ENCODE measurements around the gene TSC22D3. TPM values are rescaled to one million over a fixed set of nuclear protein-coding genes. Genes with fewer than 3 reads are reported as not detected.
A peak's percentile ranks its signal among the peaks of the same experiment; 100 is the strongest.
"Not testable (repeated sequence)": the region's sequence is repeated elsewhere in the genome, so short reads cannot be mapped to it uniquely, and the experiment has no call there.

Gene TSC22D3
- total RNA-seq, result 1,000 to 10,000 TPM in 1 of 6 donors, 100 to 1,000 TPM in 5; 309 to 1,061 (median 406) TPM

DNA sequence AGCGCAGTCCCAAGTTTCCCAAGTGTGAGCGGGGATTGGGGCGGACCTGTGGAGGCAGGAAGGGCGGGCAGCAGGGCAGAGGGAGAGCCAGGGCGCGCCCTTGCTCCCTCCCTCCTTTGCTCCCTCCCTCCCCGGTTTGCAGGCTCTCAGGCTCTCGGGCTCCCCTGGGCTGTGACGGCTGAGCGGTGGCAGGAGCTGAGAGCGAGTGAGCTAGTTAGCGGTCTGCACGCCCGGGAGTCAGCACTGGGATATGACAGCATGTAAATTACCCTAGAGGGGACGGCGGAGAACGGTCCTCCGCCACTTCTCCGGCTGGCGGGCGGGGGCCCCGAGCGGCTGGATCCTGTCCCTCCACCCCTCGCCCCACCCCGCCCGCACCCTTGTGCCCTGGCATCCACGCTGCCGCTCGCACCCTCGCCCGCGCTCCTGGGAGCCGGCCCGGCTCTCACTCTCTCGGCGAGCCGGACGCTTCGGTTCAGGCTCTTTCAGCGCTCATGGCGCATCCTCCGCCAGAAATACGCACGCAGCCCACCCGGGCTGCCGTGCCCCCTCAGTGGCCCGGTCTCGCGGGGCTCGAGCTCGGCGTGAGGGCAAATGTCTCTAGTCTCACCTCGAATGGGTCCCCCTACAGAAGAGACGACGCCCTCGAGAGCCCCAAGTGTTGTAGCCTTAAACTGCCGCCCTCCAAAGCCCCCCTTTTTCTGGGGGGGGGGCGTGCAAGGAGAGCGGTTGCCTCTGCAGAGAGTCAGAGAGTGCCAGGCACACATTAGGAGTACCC, at the start of gene TSC22D3:
Gene TSC22D3, minus strand, starts transcription at position 54 of the 778 bp plus-strand sequence. CDS start 368 bp downstream, outside the sequence.
- WGBS, 2 donors, result 0 to 37% methylated on average over 2 to 46 of the region's 59 CpGs
- H3K36me3 ChIP-seq, result no peaks in the 10 kb centered on the region
- H3K4me3 ChIP-seq, result peak within 1 kb of the TSS; percentile 26 to 64 (median 50)
- peak; percentile 92 to 93 for ATAC-seq (ENCODE audit: low FRiP score in 2 of 2)
- TF ChIP-seq POLR2A (IDR thresholded peaks at IDR 0.05), result peak in 3 of 4 donors; percentile 19 to 73 (median 43)
- TF ChIP-seq, protein P1, sequence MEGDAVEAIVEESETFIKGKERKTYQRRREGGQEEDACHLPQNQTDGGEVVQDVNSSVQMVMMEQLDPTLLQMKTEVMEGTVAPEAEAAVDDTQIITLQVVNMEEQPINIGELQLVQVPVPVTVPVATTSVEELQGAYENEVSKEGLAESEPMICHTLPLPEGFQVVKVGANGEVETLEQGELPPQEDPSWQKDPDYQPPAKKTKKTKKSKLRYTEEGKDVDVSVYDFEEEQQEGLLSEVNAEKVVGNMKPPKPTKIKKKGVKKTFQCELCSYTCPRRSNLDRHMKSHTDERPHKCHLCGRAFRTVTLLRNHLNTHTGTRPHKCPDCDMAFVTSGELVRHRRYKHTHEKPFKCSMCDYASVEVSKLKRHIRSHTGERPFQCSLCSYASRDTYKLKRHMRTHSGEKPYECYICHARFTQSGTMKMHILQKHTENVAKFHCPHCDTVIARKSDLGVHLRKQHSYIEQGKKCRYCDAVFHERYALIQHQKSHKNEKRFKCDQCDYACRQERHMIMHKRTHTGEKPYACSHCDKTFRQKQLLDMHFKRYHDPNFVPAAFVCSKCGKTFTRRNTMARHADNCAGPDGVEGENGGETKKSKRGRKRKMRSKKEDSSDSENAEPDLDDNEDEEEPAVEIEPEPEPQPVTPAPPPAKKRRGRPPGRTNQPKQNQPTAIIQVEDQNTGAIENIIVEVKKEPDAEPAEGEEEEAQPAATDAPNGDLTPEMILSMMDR (IDR thresholded peaks at IDR 0.05), result peak in 4 of 6 experiments; percentile 15 to 32 (median 30)
- peak in 1 of 4 donors; percentile 14 for TF ChIP-seq EP300 (IDR thresholded peaks at IDR 0.05)
- TF ChIP-seq POLR2AphosphoS5 (IDR thresholded peaks at IDR 0.05), result peak; percentile 43 to 81
- peaks cover 0 to 9% (median 3%) of the 10 kb centered on the region in 4 donors for H3K4me1 ChIP-seq
- H3K27ac ChIP-seq, result peak within 1 kb of the TSS; percentile 73 to 89 (median 86)
- peaks cover 0 to 4% (median 0%) of the 10 kb centered on the region in 4 donors for H3K27me3 ChIP-seq
- DNase-seq, result peak; percentile 87 to 89
- H3K9me3 ChIP-seq, result no peaks in the 10 kb centered on the region

DNA sequence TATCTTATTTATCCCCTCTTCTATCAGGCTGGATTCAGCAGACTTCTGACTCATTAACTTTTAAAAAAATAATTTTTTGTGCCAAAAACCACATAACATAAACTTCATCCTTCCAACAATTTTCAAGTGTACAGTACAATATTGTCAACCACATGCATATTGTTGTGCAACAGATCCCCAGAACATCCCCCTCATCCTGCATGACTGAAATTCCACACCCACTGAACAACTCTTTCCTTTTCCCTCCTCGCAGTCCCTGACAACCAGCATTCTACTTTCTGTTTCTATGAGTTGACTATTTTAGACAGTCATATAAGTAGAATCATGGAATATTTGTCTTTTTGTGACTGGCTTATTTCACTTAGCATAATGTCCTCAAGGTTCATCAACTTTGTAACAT, 47.9 kb upstream of the TSC22D3 start:
- Histone ChIP-seq H3K27ac (no peak overlapping the region), H3K9me3 (peaks cover 0 to 16% (median 2%) of the 10 kb centered on the region in 4 donors), H3K27me3 (no peaks in the 10 kb centered on the region), H3K4me1 (peaks cover 0 to 11% (median 2%) of the 10 kb centered on the region in 4 donors), H3K4me3 (no peak overlapping the region), H3K36me3 (no peaks in the 10 kb centered on the region)
- WGBS, 2 donors, result 8 to 55% methylated on average over 1 of the region's 1 CpG
- TF ChIP-seq POLR2A (IDR thresholded peaks at IDR 0.05), result no peak
- no peak for TF ChIP-seq EP300 (IDR thresholded peaks at IDR 0.05)
- TF ChIP-seq POLR2AphosphoS5 (IDR thresholded peaks at IDR 0.05), result no peak
- TF ChIP-seq, protein P1 (IDR thresholded peaks at IDR 0.05), result no peak
- ATAC-seq (ENCODE audit: low FRiP score in 2 of 2), result no peak
- no peak for DNase-seq

- Histone ChIP-seq H3K4me1 (peaks cover 0 to 11% (median 2%) of the 10 kb centered on the region in 4 donors), H3K27ac (no peak overlapping the region), H3K36me3 (no peaks in the 10 kb centered on the region), H3K4me3 (no peak overlapping the region), H3K27me3 (no peaks in the 10 kb centered on the region), H3K9me3 (peaks cover 0 to 20% (median 2%) of the 10 kb centered on the region in 4 donors)
- TF ChIP-seq POLR2A (IDR thresholded peaks at IDR 0.05), result no peak
- TF ChIP-seq EP300 (IDR thresholded peaks at IDR 0.05), result no peak
- no peak for TF ChIP-seq POLR2AphosphoS5 (IDR thresholded peaks at IDR 0.05)
- TF ChIP-seq, protein P1 (IDR thresholded peaks at IDR 0.05), result no peak
- 74 to 82% methylated on average over 2 of the region's 2 CpGs for WGBS, 2 donors
- no peak for DNase-seq
- ATAC-seq (ENCODE audit: low FRiP score in 2 of 2), result no peak
These were observed 47.5 kb upstream of the TSC22D3 start for GRCh38 chrX:107823042-107823441.

- H3K4me3 ChIP-seq, result no peak overlapping the region
- TF ChIP-seq EP300 (IDR thresholded peaks at IDR 0.05) (no peak), POLR2AphosphoS5 (IDR thresholded peaks at IDR 0.05) (no peak), POLR2A (IDR thresholded peaks at IDR 0.05) (no peak)
- TF ChIP-seq, protein P1 (IDR thresholded peaks at IDR 0.05), result no peak
- no peak overlapping the region for H3K27ac ChIP-seq
- H3K4me1 ChIP-seq, result peaks cover 0 to 7% (median 0%) of the 10 kb centered on the region in 4 donors
- peak in 1 of 2 donors; percentile 4 for DNase-seq
- peaks cover 0 to 26% (median 2%) of the 10 kb centered on the region in 4 donors for H3K9me3 ChIP-seq
- no peaks in the 10 kb centered on the region for H3K36me3 ChIP-seq
- ATAC-seq (ENCODE audit: low FRiP score in 2 of 2), result no peak
- no peaks in the 10 kb centered on the region for H3K27me3 ChIP-seq
These were observed 43.4 kb upstream of the TSC22D3 start for GRCh38 chrX:107818900-107819521.

DNA sequence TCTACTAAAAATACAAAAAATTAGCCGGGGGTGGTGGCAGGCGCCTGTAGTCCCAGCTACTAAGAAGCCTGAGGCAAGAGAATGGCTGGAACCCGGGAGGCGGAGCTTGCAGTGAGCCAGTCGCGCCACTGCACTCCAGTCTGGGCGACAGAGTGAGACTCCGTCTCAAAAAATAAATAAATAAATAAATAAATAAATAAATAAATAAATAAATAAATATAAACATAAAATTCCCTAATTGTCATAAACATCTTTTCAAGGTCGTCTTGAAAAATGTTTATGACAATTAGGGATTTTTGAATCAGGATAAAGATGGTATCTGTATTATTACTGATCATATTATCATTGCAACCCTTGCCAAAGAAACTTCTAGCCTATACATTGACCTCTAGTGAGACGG, 34.5 kb upstream of the TSC22D3 start:
- H3K27ac ChIP-seq; H3K4me1 ChIP-seq; H3K9me3 ChIP-seq; H3K4me3 ChIP-seq; DNase-seq; H3K27me3 ChIP-seq; ATAC-seq (ENCODE audit: low FRiP score in 2 of 2); H3K36me3 ChIP-seq: not testable (repeated sequence)
- WGBS, 2 donors, result 83 to 96% methylated on average over 10 of the region's 10 CpGs

All from upper lobe of left lung (tissue), 6 donors.